Measurements from ENCODE around the gene ESM1.

- TF ChIP-seq, protein P1, sequence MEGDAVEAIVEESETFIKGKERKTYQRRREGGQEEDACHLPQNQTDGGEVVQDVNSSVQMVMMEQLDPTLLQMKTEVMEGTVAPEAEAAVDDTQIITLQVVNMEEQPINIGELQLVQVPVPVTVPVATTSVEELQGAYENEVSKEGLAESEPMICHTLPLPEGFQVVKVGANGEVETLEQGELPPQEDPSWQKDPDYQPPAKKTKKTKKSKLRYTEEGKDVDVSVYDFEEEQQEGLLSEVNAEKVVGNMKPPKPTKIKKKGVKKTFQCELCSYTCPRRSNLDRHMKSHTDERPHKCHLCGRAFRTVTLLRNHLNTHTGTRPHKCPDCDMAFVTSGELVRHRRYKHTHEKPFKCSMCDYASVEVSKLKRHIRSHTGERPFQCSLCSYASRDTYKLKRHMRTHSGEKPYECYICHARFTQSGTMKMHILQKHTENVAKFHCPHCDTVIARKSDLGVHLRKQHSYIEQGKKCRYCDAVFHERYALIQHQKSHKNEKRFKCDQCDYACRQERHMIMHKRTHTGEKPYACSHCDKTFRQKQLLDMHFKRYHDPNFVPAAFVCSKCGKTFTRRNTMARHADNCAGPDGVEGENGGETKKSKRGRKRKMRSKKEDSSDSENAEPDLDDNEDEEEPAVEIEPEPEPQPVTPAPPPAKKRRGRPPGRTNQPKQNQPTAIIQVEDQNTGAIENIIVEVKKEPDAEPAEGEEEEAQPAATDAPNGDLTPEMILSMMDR (conservative IDR thresholded peaks at IDR 0.05): no peak
- TF ChIP-seq ZFX (IDR thresholded peaks at IDR 0.05): no peak
These were observed 52.6 kb downstream of the ESM1 start for GRCh38 chr5:54932789-54933188.

Measured in C4-2B (cell line).